ENCODE measurements around the gene DR1.
A peak's percentile ranks its signal among the peaks of the same experiment; 100 is the strongest.

The DR1 gene

DNA sequence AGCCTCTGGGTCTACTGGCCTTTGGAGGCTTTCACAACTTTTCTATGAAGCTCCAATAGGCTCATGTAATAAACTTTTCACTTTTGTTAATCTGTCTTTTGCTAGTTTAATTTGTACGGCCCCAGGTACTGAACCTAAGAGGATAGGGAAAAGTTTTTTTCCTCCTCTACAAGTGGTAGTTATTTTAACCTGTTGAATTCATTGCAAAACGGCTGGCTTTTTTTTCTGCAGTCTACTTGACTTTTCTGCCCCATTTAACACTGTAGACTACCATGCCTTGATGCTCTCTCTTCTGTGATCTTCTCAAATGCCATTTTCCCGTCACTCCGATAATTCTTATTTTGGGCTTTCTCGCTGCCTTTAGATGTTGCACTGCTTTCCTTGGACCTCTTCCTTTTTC, 43.6 kb upstream of the DR1 start:
- Histone ChIP-seq H3K27ac (replicated peaks) (no peak overlapping the region), H3K27me3 (ENCODE audit: insufficient read depth, poor library complexity, severe bottlenecking) (no peaks in the 10 kb centered on the region), H3K4me3 (replicated peaks; ENCODE audit: insufficient read depth, low read length) (no peak overlapping the region)
- TF ChIP-seq GABPA (IDR thresholded peaks at IDR 0.05; ENCODE audit: low read depth) (no peak), POLR2AphosphoS5 (IDR thresholded peaks at IDR 0.05; ENCODE audit: low read depth) (no peak), SPI1 (IDR thresholded peaks at IDR 0.05; ENCODE audit: borderline replicate concordance, low read depth) (no peak)
- TF ChIP-seq, protein P1, sequence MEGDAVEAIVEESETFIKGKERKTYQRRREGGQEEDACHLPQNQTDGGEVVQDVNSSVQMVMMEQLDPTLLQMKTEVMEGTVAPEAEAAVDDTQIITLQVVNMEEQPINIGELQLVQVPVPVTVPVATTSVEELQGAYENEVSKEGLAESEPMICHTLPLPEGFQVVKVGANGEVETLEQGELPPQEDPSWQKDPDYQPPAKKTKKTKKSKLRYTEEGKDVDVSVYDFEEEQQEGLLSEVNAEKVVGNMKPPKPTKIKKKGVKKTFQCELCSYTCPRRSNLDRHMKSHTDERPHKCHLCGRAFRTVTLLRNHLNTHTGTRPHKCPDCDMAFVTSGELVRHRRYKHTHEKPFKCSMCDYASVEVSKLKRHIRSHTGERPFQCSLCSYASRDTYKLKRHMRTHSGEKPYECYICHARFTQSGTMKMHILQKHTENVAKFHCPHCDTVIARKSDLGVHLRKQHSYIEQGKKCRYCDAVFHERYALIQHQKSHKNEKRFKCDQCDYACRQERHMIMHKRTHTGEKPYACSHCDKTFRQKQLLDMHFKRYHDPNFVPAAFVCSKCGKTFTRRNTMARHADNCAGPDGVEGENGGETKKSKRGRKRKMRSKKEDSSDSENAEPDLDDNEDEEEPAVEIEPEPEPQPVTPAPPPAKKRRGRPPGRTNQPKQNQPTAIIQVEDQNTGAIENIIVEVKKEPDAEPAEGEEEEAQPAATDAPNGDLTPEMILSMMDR (IDR thresholded peaks at IDR 0.05; ENCODE audit: insufficient read depth, low read length), result no peak
- TF ChIP-seq, protein P2, sequence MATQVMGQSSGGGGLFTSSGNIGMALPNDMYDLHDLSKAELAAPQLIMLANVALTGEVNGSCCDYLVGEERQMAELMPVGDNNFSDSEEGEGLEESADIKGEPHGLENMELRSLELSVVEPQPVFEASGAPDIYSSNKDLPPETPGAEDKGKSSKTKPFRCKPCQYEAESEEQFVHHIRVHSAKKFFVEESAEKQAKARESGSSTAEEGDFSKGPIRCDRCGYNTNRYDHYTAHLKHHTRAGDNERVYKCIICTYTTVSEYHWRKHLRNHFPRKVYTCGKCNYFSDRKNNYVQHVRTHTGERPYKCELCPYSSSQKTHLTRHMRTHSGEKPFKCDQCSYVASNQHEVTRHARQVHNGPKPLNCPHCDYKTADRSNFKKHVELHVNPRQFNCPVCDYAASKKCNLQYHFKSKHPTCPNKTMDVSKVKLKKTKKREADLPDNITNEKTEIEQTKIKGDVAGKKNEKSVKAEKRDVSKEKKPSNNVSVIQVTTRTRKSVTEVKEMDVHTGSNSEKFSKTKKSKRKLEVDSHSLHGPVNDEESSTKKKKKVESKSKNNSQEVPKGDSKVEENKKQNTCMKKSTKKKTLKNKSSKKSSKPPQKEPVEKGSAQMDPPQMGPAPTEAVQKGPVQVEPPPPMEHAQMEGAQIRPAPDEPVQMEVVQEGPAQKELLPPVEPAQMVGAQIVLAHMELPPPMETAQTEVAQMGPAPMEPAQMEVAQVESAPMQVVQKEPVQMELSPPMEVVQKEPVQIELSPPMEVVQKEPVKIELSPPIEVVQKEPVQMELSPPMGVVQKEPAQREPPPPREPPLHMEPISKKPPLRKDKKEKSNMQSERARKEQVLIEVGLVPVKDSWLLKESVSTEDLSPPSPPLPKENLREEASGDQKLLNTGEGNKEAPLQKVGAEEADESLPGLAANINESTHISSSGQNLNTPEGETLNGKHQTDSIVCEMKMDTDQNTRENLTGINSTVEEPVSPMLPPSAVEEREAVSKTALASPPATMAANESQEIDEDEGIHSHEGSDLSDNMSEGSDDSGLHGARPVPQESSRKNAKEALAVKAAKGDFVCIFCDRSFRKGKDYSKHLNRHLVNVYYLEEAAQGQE (IDR thresholded peaks at IDR 0.05; ENCODE audit: insufficient replicate concordance, low read depth), result no peak
- no peak for DNase-seq (ENCODE audit: low read depth in 1 of 2, low spot score in 1 of 2)

DNA sequence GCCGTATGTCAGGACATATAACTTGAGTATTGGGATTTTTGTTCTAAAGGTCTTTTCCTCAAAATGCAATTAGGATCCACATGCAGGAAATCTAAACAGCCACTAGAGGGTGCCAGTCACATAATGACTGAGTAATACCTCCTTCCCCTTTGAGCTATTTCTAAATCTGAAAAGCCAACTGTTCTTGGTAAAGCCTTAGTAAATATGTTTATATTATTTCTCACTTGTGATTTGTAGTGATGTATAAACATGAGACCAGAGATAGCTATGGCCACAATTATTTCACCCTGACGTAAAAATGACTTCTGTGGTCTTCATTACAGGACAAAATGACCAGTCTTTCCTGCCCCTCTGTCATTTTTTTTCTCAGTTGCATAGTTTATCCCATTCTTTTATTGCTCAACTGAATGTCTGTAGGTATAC, 41.0 kb upstream of the DR1 start:
- TF ChIP-seq, protein P1 (IDR thresholded peaks at IDR 0.05; ENCODE audit: insufficient read depth, low read length), result peak; percentile 71
- TF ChIP-seq GABPA (IDR thresholded peaks at IDR 0.05; ENCODE audit: low read depth) (no peak), POLR2AphosphoS5 (IDR thresholded peaks at IDR 0.05; ENCODE audit: low read depth) (no peak), SPI1 (IDR thresholded peaks at IDR 0.05; ENCODE audit: borderline replicate concordance, low read depth) (no peak)
- TF ChIP-seq, protein P2 (IDR thresholded peaks at IDR 0.05; ENCODE audit: insufficient replicate concordance, low read depth), result no peak
- peak in 1 of 2 experiments; percentile 63 for DNase-seq (ENCODE audit: low read depth in 1 of 2, low spot score in 1 of 2)
- Histone ChIP-seq H3K27me3 (ENCODE audit: insufficient read depth, poor library complexity, severe bottlenecking) (no peaks in the 10 kb centered on the region), H3K27ac (replicated peaks) (no peak overlapping the region), H3K4me3 (replicated peaks; ENCODE audit: insufficient read depth, low read length) (no peak overlapping the region)

DNA sequence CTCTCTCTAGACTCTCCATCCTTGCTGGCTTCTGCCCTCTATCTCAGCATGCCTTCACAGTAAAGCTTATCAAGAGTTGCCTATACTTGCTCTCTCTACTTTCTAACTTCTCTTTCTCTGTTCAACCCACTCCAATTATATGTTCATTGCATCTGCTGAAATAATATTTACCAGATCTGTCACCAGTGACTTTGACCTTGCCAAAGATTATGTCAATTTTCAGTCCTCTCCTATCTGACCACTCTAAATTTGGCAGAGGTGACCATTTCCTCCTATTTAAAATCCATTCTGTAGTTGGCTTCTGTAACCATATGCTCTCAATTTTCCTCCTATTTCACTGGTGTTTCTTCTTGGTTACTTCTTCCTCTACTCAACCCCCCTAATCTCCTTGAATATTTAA, 38.8 kb upstream of the DR1 start:
- Histone ChIP-seq H3K27ac (replicated peaks) (no peak overlapping the region), H3K4me3 (replicated peaks; ENCODE audit: insufficient read depth, low read length) (no peak overlapping the region), H3K27me3 (ENCODE audit: insufficient read depth, poor library complexity, severe bottlenecking) (no peaks in the 10 kb centered on the region)
- TF ChIP-seq, protein P2 (IDR thresholded peaks at IDR 0.05; ENCODE audit: insufficient replicate concordance, low read depth), result no peak
- TF ChIP-seq, protein P1 (IDR thresholded peaks at IDR 0.05; ENCODE audit: insufficient read depth, low read length), result no peak
- TF ChIP-seq POLR2AphosphoS5 (IDR thresholded peaks at IDR 0.05; ENCODE audit: low read depth) (no peak), GABPA (IDR thresholded peaks at IDR 0.05; ENCODE audit: low read depth) (no peak), SPI1 (IDR thresholded peaks at IDR 0.05; ENCODE audit: borderline replicate concordance, low read depth) (no peak)
- DNase-seq (ENCODE audit: low read depth in 1 of 2, low spot score in 1 of 2), result no peak
